ENCODE results near the gene CNN3.

DNA sequence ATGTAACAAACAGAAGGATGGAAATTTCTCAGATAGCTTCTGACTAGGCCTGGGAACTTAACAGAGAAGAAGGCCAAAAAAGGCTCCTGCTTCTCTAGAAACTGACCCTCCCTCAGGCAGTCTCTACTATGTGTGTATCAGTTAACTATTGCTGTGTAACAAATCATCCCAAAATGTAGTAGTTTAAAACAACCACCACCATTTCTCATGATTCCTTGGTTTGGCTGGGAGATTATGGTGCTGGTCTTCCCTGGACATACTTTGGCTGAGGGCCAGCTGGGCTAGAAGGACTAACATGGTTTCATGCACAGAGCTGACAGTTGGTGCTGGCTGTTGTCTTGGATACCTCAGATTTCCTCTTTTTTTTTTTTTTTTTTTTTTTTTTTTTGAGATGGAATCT, 26.2 kb upstream of the CNN3 start:
- TF ChIP-seq, protein P1, sequence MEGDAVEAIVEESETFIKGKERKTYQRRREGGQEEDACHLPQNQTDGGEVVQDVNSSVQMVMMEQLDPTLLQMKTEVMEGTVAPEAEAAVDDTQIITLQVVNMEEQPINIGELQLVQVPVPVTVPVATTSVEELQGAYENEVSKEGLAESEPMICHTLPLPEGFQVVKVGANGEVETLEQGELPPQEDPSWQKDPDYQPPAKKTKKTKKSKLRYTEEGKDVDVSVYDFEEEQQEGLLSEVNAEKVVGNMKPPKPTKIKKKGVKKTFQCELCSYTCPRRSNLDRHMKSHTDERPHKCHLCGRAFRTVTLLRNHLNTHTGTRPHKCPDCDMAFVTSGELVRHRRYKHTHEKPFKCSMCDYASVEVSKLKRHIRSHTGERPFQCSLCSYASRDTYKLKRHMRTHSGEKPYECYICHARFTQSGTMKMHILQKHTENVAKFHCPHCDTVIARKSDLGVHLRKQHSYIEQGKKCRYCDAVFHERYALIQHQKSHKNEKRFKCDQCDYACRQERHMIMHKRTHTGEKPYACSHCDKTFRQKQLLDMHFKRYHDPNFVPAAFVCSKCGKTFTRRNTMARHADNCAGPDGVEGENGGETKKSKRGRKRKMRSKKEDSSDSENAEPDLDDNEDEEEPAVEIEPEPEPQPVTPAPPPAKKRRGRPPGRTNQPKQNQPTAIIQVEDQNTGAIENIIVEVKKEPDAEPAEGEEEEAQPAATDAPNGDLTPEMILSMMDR (IDR thresholded peaks at IDR 0.05): no peak
- TF ChIP-seq EP300 (IDR thresholded peaks at IDR 0.05): no peak
- TF ChIP-seq POLR2A (IDR thresholded peaks at IDR 0.05): no peak

All from tibial nerve (tissue), 4 donors.